ENCODE data around the gene TNFSF8.

- TF ChIP-seq CTCF (IDR thresholded peaks at IDR 0.05), result no peak
- peak in 1 of 2 donors; percentile 59 for TF ChIP-seq EP300 (IDR thresholded peaks at IDR 0.05)
- no peak for TF ChIP-seq POLR2A (IDR thresholded peaks at IDR 0.05)
These were observed 78.3 kb downstream of the TNFSF8 start for GRCh38 chr9:114852050-114852594.
